HepG2 (cell line): ENCODE measurements around the gene STN1. TPM values are rescaled to one million over a fixed set of nuclear protein-coding genes. Genes with fewer than 3 reads are reported as not detected.

Experiments used
- ERF ChIP-seq: IDR thresholded peaks from 2 replicates; pipeline ENCODE4 v1.6.1; 2018; ENCODE audit warnings: missing biosample characterization, missing genetic modification reagents
- ESRRA ChIP-seq: sonication (generic); formaldehyde crosslinking; IDR thresholded peaks from 2 replicates; pipeline ENCODE4 v1.5.1; 2020; ENCODE audit warnings: mild to moderate bottlenecking, low read depth, missing genetic modification reagents
- FLYWCH1 ChIP-seq: sonication (generic); formaldehyde crosslinking; IDR thresholded peaks from 2 replicates; pipeline ENCODE4 v1.8.1; 2023; ENCODE audit warnings: mild to moderate bottlenecking, missing genetic modification reagents
- FOXP1 ChIP-seq, 2 experiments: fragments of 450-650 bp in 1 of 2; IDR thresholded peaks; 2 replicates each; pipeline ENCODE4 v1.6.1; 2017 to 2018; ENCODE audit warnings: antibody characterized with exemption in 1 of 2
- HINFP ChIP-seq: sonication (generic); formaldehyde crosslinking; IDR thresholded peaks from 2 replicates; pipeline ENCODE4 v1.4.0; 2020; ENCODE audit warnings: low read depth, mild to moderate bottlenecking, missing genetic modification reagents
- MIER3 ChIP-seq: IDR thresholded peaks from 2 replicates; pipeline ENCODE4 v1.6.1; 2016; ENCODE audit warnings: missing compliant biosample characterization, borderline replicate concordance
- PAWR ChIP-seq: sonication (generic); formaldehyde crosslinking; IDR thresholded peaks from 2 replicates; pipeline ENCODE4 v1.4.0; 2020; ENCODE audit warnings: missing genetic modification reagents, mild to moderate bottlenecking, borderline replicate concordance
- SALL1 ChIP-seq: sonication (generic); formaldehyde crosslinking; IDR thresholded peaks from 2 replicates; pipeline ENCODE4 v1.8.0; 2022; ENCODE audit warnings: mild to moderate bottlenecking, missing genetic modification reagents
- SIN3B ChIP-seq: fragments of 150-350 bp; IDR thresholded peaks from 2 replicates; pipeline ENCODE4 v1.6.1; 2014; ENCODE audit warnings: low read length
- TAF1 ChIP-seq: sonication (generic); formaldehyde crosslinking; IDR thresholded peaks from 2 replicates; pipeline ENCODE4 v1.4.0; 2020; ENCODE audit warnings: missing genetic modification reagents
- ZBTB39 ChIP-seq: sonication (generic); formaldehyde crosslinking; IDR thresholded peaks from 2 replicates; pipeline ENCODE4 v1.5.0; 2020; ENCODE audit warnings: missing genetic modification reagents
- ZNF512 ChIP-seq: sonication (generic); formaldehyde crosslinking; IDR thresholded peaks from 2 replicates; pipeline ENCODE4 v1.4.0; 2020; ENCODE audit warnings: mild to moderate bottlenecking, missing genetic modification reagents
- ZNF512B ChIP-seq: sonication (generic); formaldehyde crosslinking; IDR thresholded peaks from 2 replicates; pipeline ENCODE4 v1.5.1; 2020; ENCODE audit warnings: missing genetic modification reagents, mild to moderate bottlenecking, borderline replicate concordance
- ZNF740 ChIP-seq: sonication (generic); formaldehyde crosslinking; IDR thresholded peaks from 2 replicates; pipeline ENCODE4 v1.4.0; 2020; ENCODE audit warnings: missing genetic modification reagents
- ZNF780A ChIP-seq: sonication (generic); formaldehyde crosslinking; IDR thresholded peaks from 2 replicates; pipeline ENCODE4 v1.8.0; 2022; ENCODE audit warnings: mild to moderate bottlenecking, missing genetic modification reagents, moderate library complexity
- ZXDC ChIP-seq: sonication (generic); formaldehyde crosslinking; IDR thresholded peaks from 2 replicates; pipeline ENCODE4 v1.5.0; 2020; ENCODE audit warnings: mild to moderate bottlenecking, missing genetic modification reagents
- polyA plus RNA-seq, 8 experiments: library from polyadenylated mRNA; depleted of rRNA in 3 of 8; stranded (reverse) in 7 of 8; unstranded in 1 of 8; fragments of >200 nt; fragmentation: Illumina TruSeq in 4 of 8; extraction: Trizol in 4 of 8; gene quantifications; 2 replicates each; pipeline versions ENCODE4 v1.2.1 to v1.2.3, GENCODE V29; 2011 to 2016; ENCODE audit warnings: low read depth in 4 of 8, missing spikeins in 1 of 8, mixed read lengths in 1 of 8; ENCODE audit not compliant: insufficient read depth in 1 of 8
- total RNA-seq, 5 experiments: library from RNA; depleted of rRNA; stranded (reverse); fragments of >200 nt; fragmentation: Illumina TruSeq; extraction: Trizol; gene quantifications; 2 replicates each; pipeline ENCODE4 v1.2.3, GENCODE V29; 2016; ENCODE audit warnings: low read depth in 1 of 5

The STN1 gene
- total and polyA plus RNA-seq, 2 of the 13 experiments (the other 11 are each of a cell fraction or from before 2014, with no cell fraction given) = 17.6 to 22.7 TPM

GRCh38 chr10:103855852-103856796 lies 61.9 kb downstream of the STN1 start (continued):
- 0 out of 2 replicates have a peak, but pooled peaks have one; percentile 39 for TF ChIP-seq HINFP (CRISPR knock-in tag)
- TF ChIP-seq ZNF512B (CRISPR knock-in tag) = no peak
- TF ChIP-seq SIN3B = no peak
- TF ChIP-seq ZNF780A = no peak
- peak; percentile 63; the same call in 1 of the 2 replicates for TF ChIP-seq ESRRA (CRISPR knock-in tag)
- TF ChIP-seq FOXP1 (IDR thresholded peaks at IDR 0.05) = no peak
- peak; percentile 55; the same call in 1 of the 2 replicates for TF ChIP-seq FOXP1 (CRISPR knock-in tag; IDR thresholded peaks at IDR 0.05)
- peak; percentile 81; the same call in 1 of the 2 replicates for TF ChIP-seq MIER3
- TF ChIP-seq SALL1 (CRISPR knock-in tag) = peak; percentile 92
- TF ChIP-seq PAWR = no peak
- no peak for TF ChIP-seq FLYWCH1
- no peak; the same call in 1 of the 2 replicates for TF ChIP-seq TAF1 (CRISPR knock-in tag)
- TF ChIP-seq ZBTB39 (CRISPR knock-in tag) = no peak
- TF ChIP-seq ZNF512 = no peak
- TF ChIP-seq ZXDC (CRISPR knock-in tag) = no peak
- TF ChIP-seq ERF (CRISPR knock-in tag) = no peak
- no peak for TF ChIP-seq ZNF740 (CRISPR knock-in tag)
